Measurements from ENCODE around the gene GSAP.

DNA sequence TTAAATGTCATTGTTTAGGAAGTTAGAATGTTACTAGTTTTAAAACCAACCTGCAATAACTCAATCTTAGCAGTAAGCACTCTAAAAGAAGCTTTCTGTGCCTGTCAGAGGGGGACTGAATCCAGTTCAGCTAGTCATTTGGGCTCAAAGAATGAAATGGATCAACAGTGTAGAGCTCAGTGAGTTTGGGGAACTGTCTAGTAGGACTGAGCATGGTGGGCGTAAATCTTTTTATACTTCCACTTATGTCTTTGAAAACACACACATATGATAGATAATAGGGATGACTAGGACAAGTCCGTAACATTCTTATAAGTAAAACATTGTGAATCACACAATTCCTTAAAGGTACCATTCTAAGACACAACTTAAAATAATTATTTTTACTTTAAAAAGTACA lies 11.5 kb downstream of the GSAP start:
- TF ChIP-seq POLR2A (IDR thresholded peaks at IDR 0.05; ENCODE audit: low read depth, low read length) (no peak), POLR2AphosphoS5 (IDR thresholded peaks at IDR 0.05; ENCODE audit: low read depth, low read length) (no peak), TAF1 (IDR thresholded peaks at IDR 0.05; ENCODE audit: borderline replicate concordance, low read depth, low read length) (no peak)
